ENCODE data around the gene QKI.
A peak's percentile ranks its signal among the peaks of the same experiment; 100 is the strongest.
"Not testable (repeated sequence)": the region's sequence is repeated elsewhere in the genome, so short reads cannot be mapped to it uniquely, and the experiment has no call there.

QKI gene

GRCh38 chr6:163463795-163464194, 49.3 kb downstream of the QKI start:
- no peak overlapping the region for H3K4me3 Mint-ChIP-seq
- H3K9me3 Mint-ChIP-seq: no peaks in the 10 kb centered on the region
- no peak overlapping the region for H3K27ac Mint-ChIP-seq
- ATAC-seq (no peak), DNase-seq (ENCODE audit: low spot score in 2 of 2) (no peak)
- H3K36me3 Mint-ChIP-seq: no peaks in the 10 kb centered on the region
- peaks cover 30% of the 10 kb centered on the region for H3K4me1 Mint-ChIP-seq

- ATAC-seq: no peak
- H3K27ac Mint-ChIP-seq: no peak overlapping the region
- no peak for DNase-seq (ENCODE audit: low spot score in 2 of 2)
- peaks cover 18% of the 10 kb centered on the region for H3K36me3 Mint-ChIP-seq
- no peak overlapping the region for H3K4me3 Mint-ChIP-seq
- H3K4me1 Mint-ChIP-seq: peaks cover 27% of the 10 kb centered on the region
- peaks cover 19% of the 10 kb centered on the region for H3K9me3 Mint-ChIP-seq
Measured at GRCh38 chr6:163466839-163467390, 52.4 kb downstream of the QKI start.

GRCh38 chr6:163468738-163469137, 54.2 kb downstream of the QKI start:
- Mint-ChIP-seq H3K4me3 (no peak overlapping the region), H3K36me3 (peaks cover 23% of the 10 kb centered on the region), H3K9me3 (peaks cover 19% of the 10 kb centered on the region), H3K4me1 (peaks cover 28% of the 10 kb centered on the region), H3K27ac (no peak overlapping the region)
- DNase-seq (ENCODE audit: low spot score in 2 of 2): no peak
- no peak for ATAC-seq

- Mint-ChIP-seq H3K9me3 (peaks cover 19% of the 10 kb centered on the region), H3K36me3 (peaks cover 23% of the 10 kb centered on the region), H3K4me3 (no peak overlapping the region), H3K4me1 (peaks cover 28% of the 10 kb centered on the region), H3K27ac (no peak overlapping the region)
- DNase-seq (ENCODE audit: low spot score in 2 of 2): no peak
- ATAC-seq: no peak
Measured at GRCh38 chr6:163469459-163469985, 55.0 kb downstream of the QKI start.

GRCh38 chr6:163470611-163471010, 56.1 kb downstream of the QKI start:
- peaks cover 28% of the 10 kb centered on the region for H3K4me1 Mint-ChIP-seq
- no peak overlapping the region for H3K4me3 Mint-ChIP-seq
- H3K9me3 Mint-ChIP-seq: peaks cover 19% of the 10 kb centered on the region
- H3K36me3 Mint-ChIP-seq: peaks cover 23% of the 10 kb centered on the region
- no peak for ATAC-seq
- no peak overlapping the region for H3K27ac Mint-ChIP-seq
- DNase-seq (ENCODE audit: low spot score in 2 of 2): no peak

- H3K4me1 Mint-ChIP-seq: peaks cover 21% of the 10 kb centered on the region
- no peak for DNase-seq (ENCODE audit: low spot score in 2 of 2)
- no peak for ATAC-seq
Measured at GRCh38 chr6:163474581-163474980, 60.1 kb downstream of the QKI start.

GRCh38 chr6:163476946-163477345, 62.4 kb downstream of the QKI start:
- DNase-seq (ENCODE audit: low spot score in 2 of 2); ATAC-seq; H3K27ac Mint-ChIP-seq; H3K4me3 Mint-ChIP-seq; H3K9me3 Mint-ChIP-seq: not testable (repeated sequence)
- Mint-ChIP-seq H3K36me3 (peaks cover 27% of the 10 kb centered on the region), H3K4me1 (peaks cover 15% of the 10 kb centered on the region)

More at GRCh38 chr6:163474581-163474980, 60.1 kb downstream of the QKI start:
- peaks cover 36% of the 10 kb centered on the region for H3K36me3 Mint-ChIP-seq
- H3K4me3 Mint-ChIP-seq: no peak overlapping the region
- no peak overlapping the region for H3K27ac Mint-ChIP-seq
- peaks cover 14% of the 10 kb centered on the region for H3K9me3 Mint-ChIP-seq

GRCh38 chr6:163483107-163483506, 68.6 kb downstream of the QKI start:
- Mint-ChIP-seq H3K4me3 (no peak overlapping the region), H3K27ac (no peak overlapping the region), H3K9me3 (no peaks in the 10 kb centered on the region), H3K4me1 (peaks cover 27% of the 10 kb centered on the region), H3K36me3 (peaks cover 21% of the 10 kb centered on the region)
- no peak for DNase-seq (ENCODE audit: low spot score in 2 of 2)
- ATAC-seq: no peak

GRCh38 chr6:163485388-163485851, 70.9 kb downstream of the QKI start:
- no peak overlapping the region for H3K27ac Mint-ChIP-seq
- ATAC-seq: no peak
- no peaks in the 10 kb centered on the region for H3K9me3 Mint-ChIP-seq
- H3K4me1 Mint-ChIP-seq: peaks cover 40% of the 10 kb centered on the region
- H3K36me3 Mint-ChIP-seq: peaks cover under 1% of the 10 kb centered on the region
- DNase-seq (ENCODE audit: low spot score in 2 of 2): no peak
- H3K4me3 Mint-ChIP-seq: no peak overlapping the region

GRCh38 chr6:163486821-163487220, 72.3 kb downstream of the QKI start:
- Mint-ChIP-seq H3K9me3 (no peaks in the 10 kb centered on the region), H3K27ac (no peak overlapping the region), H3K4me3 (no peak overlapping the region), H3K36me3 (no peaks in the 10 kb centered on the region), H3K4me1 (peaks cover 48% of the 10 kb centered on the region)
- DNase-seq (ENCODE audit: low spot score in 2 of 2): no peak
- no peak for ATAC-seq

GRCh38 chr6:163487606-163488005, 73.1 kb downstream of the QKI start:
- no peaks in the 10 kb centered on the region for H3K9me3 Mint-ChIP-seq
- H3K4me1 Mint-ChIP-seq: peaks cover 48% of the 10 kb centered on the region
- no peak overlapping the region for H3K4me3 Mint-ChIP-seq
- H3K36me3 Mint-ChIP-seq: no peaks in the 10 kb centered on the region
- DNase-seq (ENCODE audit: low spot score in 2 of 2) (no peak), ATAC-seq (no peak)
- H3K27ac Mint-ChIP-seq: no peak overlapping the region

- no peak overlapping the region for H3K4me3 Mint-ChIP-seq
- no peaks in the 10 kb centered on the region for H3K36me3 Mint-ChIP-seq
- ATAC-seq (no peak), DNase-seq (ENCODE audit: low spot score in 2 of 2) (no peak)
- H3K9me3 Mint-ChIP-seq: no peaks in the 10 kb centered on the region
- H3K4me1 Mint-ChIP-seq: peaks cover 53% of the 10 kb centered on the region
- H3K27ac Mint-ChIP-seq: no peak overlapping the region
Measured at GRCh38 chr6:163489584-163489983, 75.1 kb downstream of the QKI start.

- DNase-seq (ENCODE audit: low spot score in 2 of 2): no peak
- Mint-ChIP-seq H3K4me3 (no peak overlapping the region), H3K9me3 (no peaks in the 10 kb centered on the region), H3K27ac (no peak overlapping the region), H3K36me3 (no peaks in the 10 kb centered on the region), H3K4me1 (peaks cover 53% of the 10 kb centered on the region)
- no peak for ATAC-seq
Measured at GRCh38 chr6:163490826-163491577, 76.5 kb downstream of the QKI start.

- Mint-ChIP-seq H3K27ac (no peak overlapping the region), H3K9me3 (no peaks in the 10 kb centered on the region), H3K4me1 (peaks cover 56% of the 10 kb centered on the region), H3K36me3 (no peaks in the 10 kb centered on the region), H3K4me3 (no peak overlapping the region)
- ATAC-seq: no peak
- no peak for DNase-seq (ENCODE audit: low spot score in 2 of 2)
Measured at GRCh38 chr6:163491737-163492300, 77.3 kb downstream of the QKI start.

GRCh38 chr6:163494279-163494727, 79.8 kb downstream of the QKI start:
- Mint-ChIP-seq H3K9me3 (no peaks in the 10 kb centered on the region), H3K36me3 (no peaks in the 10 kb centered on the region), H3K4me3 (no peak overlapping the region), H3K27ac (no peak overlapping the region), H3K4me1 (peaks cover 37% of the 10 kb centered on the region)
- DNase-seq (ENCODE audit: low spot score in 2 of 2) (no peak), ATAC-seq (peak; percentile 59)

GRCh38 chr6:163496205-163496604, 81.7 kb downstream of the QKI start:
- H3K36me3 Mint-ChIP-seq: no peaks in the 10 kb centered on the region
- ATAC-seq: no peak

More at GRCh38 chr6:163496205-163496604, 81.7 kb downstream of the QKI start:
- H3K4me1 Mint-ChIP-seq: peaks cover 19% of the 10 kb centered on the region
- DNase-seq (ENCODE audit: low spot score in 2 of 2): no peak
- no peak overlapping the region for H3K4me3 Mint-ChIP-seq
- no peaks in the 10 kb centered on the region for H3K9me3 Mint-ChIP-seq
- H3K27ac Mint-ChIP-seq: no peak overlapping the region
